Lower leg skin (tissue), 3 donors: Measurements from ENCODE around the gene EHD1.

Source experiments
- CTCF ChIP-seq, 3 donors: fragments of 450-650 bp; IDR thresholded peaks; one replicate each; pipeline ENCODE4 v1.5.1; 2016; ENCODE audit warnings: antibody characterized with exemption in 3 of 3, mild to moderate bottlenecking in 3 of 3, moderate library complexity in 2 of 3
- POLR2A ChIP-seq, 2 donors: fragments of 450-650 bp; IDR thresholded peaks; one replicate each; pipeline ENCODE4 v1.6.1; 2016 to 2017; ENCODE audit warnings: antibody characterized with exemption in 2 of 2, mild to moderate bottlenecking in 1 of 2, moderate library complexity in 1 of 2

DNA sequence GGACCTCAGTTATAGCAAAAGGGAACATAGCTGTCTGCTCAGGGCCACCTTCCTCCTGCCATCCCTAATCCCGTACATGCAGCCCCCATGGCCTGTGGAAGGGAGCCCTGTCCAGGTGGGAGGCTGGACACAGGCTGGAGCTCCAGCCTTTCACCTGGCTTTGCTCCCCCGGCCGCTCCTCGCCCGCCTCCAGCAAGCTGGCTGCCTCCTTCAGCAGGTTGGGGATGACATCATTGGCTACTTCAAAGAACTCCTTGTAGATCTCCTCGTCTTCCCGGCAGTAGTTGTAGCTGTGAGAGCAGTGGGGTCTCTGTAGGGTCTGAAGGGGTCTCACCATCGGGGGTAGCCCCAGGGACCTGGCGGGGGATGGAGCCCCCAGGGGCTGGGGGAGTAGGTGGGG, 72.9 kb downstream of the EHD1 start:
- no peak for TF ChIP-seq CTCF (IDR thresholded peaks at IDR 0.05)
- no peak for TF ChIP-seq POLR2A (IDR thresholded peaks at IDR 0.05)
